ENCODE results near the gene FBLIM1.

Gene FBLIM1

DNA sequence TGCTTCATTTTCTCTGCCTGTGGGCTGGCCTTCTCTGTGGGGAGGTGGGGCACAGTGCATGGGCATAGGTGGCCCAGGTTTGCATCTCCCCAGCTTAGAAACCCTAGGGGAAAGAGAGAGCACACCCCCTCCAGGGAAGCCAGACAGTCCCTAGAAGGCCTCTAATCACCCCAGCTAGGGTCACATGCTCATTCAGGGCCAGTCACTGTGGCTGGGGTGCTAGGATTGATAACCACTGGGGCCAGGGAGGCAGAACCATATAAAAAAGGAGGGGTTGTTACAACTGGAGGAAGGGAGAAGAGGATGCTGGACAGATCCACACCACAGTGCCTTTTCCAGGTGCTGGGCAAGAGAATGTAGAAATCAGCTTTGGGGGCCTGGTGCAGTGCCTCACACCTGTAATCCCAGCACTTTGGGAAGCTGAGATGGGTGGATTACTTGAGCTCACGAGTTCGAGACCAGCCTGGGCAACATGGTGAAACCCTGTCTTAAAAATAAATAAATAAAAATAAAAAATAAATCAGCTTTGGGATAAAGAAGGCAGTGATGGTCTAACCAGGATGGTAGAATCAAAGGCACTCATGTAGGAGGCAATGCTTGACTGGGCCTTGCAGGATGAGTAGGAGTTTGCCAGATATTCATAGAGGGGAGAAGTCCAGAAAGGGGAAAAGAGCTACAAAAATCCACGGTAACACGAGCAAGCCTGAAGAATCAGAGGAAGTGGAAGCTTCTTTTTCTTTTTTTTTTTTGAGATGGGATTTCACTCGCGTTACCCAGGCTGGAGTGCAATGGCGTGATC is 19.5 kb downstream of the FBLIM1 start:
- TF ChIP-seq, protein P1, sequence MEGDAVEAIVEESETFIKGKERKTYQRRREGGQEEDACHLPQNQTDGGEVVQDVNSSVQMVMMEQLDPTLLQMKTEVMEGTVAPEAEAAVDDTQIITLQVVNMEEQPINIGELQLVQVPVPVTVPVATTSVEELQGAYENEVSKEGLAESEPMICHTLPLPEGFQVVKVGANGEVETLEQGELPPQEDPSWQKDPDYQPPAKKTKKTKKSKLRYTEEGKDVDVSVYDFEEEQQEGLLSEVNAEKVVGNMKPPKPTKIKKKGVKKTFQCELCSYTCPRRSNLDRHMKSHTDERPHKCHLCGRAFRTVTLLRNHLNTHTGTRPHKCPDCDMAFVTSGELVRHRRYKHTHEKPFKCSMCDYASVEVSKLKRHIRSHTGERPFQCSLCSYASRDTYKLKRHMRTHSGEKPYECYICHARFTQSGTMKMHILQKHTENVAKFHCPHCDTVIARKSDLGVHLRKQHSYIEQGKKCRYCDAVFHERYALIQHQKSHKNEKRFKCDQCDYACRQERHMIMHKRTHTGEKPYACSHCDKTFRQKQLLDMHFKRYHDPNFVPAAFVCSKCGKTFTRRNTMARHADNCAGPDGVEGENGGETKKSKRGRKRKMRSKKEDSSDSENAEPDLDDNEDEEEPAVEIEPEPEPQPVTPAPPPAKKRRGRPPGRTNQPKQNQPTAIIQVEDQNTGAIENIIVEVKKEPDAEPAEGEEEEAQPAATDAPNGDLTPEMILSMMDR (IDR thresholded peaks at IDR 0.05; ENCODE audit: borderline replicate concordance, control extremely low read depth, extremely low read depth, insufficient read depth, missing control alignments), result no peak
- in situ Hi-C loops (cut with MboI; ENCODE audit: low sequenced_read_pairs, unreplicated experiment), result no loop called here
- no peak for DNase-seq (ENCODE audit: low spot score)

DNA sequence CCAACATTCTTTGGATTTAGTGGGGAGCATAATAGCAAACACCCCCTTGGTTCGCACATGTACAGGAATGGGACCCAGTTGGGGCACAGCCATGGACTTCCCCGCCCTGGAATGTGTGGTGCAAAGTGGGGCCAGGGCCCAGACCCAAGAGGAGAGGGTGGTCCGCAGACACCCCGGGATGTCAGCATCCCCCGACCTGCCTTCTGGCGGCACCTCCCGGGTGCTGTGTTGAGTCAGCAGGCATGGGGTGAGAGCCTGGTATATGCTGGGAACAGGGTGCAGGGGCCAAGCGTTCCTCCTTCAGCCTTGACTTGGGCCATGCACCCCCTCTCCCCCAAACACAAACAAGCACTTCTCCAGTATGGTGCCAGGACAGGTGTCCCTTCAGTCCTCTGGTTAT is 27.1 kb downstream of the FBLIM1 start:
- in situ Hi-C loops (cut with MboI; ENCODE audit: low sequenced_read_pairs, unreplicated experiment), result no loop called here
- TF ChIP-seq, protein P1 (IDR thresholded peaks at IDR 0.05; ENCODE audit: borderline replicate concordance, control extremely low read depth, extremely low read depth, insufficient read depth, missing control alignments), result no peak
- no peak for DNase-seq (ENCODE audit: low spot score)

DNA sequence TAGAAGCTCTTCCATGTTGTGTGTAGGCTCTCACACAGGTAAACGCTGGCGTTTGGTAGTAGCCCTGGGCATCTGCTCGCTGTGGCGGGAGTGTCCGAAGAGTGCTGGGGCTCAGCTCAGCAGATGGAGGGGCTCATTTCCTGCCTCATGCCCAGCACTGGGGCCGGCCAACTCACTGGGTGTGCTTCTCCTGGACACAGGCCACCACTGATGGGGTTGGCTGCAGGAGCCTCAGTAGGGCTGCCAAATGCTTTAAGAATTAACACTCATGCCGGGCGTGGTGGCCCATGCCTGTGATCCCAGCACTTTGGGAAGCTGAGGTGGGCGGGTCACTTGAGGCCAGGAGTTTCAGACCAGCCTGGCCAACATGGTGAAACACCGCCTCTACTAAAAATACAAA is 28.0 kb downstream of the FBLIM1 start:
- in situ Hi-C loops (cut with MboI; ENCODE audit: low sequenced_read_pairs, unreplicated experiment), result no loop called here
- TF ChIP-seq, protein P1 (IDR thresholded peaks at IDR 0.05; ENCODE audit: borderline replicate concordance, control extremely low read depth, extremely low read depth, insufficient read depth, missing control alignments), result no peak
- DNase-seq (ENCODE audit: low spot score), result no peak

DNA sequence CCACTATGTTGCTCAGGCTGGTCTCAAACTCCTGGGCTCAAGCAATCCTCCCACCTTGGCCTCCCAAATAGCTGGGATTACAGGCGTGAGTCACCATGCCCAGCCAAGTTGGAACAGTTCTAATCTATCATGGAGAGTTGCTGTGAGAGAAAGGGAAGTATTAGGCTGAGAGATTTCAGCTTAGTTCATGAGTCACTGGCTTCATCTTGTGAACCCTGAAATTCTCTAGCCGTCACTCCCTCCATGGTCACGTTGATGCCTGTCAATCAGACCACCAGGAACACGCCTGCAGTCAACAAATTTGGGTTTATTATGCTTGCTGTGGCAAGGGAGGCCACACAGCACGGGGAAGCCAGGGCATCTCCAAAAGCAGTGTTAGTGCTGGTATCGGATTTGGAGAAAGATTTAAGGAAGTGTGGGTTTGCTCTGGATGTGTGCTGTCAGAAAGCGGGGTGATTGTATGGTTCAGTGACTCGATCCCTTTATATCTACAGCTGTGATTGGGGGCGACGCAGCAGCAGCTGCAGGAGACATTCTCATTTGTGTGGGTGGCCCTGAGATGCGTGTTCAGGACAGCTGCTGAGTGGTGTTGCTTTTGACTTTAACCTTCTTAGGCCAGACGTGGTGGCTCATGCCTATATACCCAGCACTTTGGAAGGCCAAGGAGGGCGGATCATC is 30.2 kb downstream of the FBLIM1 start:
- TF ChIP-seq, protein P1 (IDR thresholded peaks at IDR 0.05; ENCODE audit: borderline replicate concordance, control extremely low read depth, extremely low read depth, insufficient read depth, missing control alignments), result no peak
- in situ Hi-C loops (cut with MboI; ENCODE audit: low sequenced_read_pairs, unreplicated experiment), result no loop called here
- peak; percentile 60 for DNase-seq (ENCODE audit: low spot score)

DNA sequence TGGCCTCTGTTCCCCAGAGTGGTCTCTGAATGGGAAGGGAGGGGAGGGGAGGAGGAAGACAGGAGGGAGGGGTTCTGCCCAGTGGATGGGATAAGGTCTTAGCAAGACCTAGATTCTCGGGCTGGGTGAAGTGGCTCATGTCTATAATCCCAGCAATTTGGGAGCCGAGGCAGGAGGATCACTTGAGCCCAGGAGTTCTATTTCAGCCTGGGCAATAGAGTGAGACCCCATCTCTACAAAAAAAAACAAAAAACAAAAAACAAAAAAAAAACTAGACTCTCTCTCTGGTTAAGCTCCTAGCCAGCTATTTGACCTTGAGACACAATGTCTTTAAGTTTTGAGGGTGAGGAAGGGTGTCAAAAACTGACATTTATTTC is 37.5 kb downstream of the FBLIM1 start:
- TF ChIP-seq, protein P1 (IDR thresholded peaks at IDR 0.05; ENCODE audit: borderline replicate concordance, control extremely low read depth, extremely low read depth, insufficient read depth, missing control alignments), result no peak
- in situ Hi-C loops (cut with MboI; ENCODE audit: low sequenced_read_pairs, unreplicated experiment), result no loop called here
- DNase-seq (ENCODE audit: low spot score), result no peak

DNA sequence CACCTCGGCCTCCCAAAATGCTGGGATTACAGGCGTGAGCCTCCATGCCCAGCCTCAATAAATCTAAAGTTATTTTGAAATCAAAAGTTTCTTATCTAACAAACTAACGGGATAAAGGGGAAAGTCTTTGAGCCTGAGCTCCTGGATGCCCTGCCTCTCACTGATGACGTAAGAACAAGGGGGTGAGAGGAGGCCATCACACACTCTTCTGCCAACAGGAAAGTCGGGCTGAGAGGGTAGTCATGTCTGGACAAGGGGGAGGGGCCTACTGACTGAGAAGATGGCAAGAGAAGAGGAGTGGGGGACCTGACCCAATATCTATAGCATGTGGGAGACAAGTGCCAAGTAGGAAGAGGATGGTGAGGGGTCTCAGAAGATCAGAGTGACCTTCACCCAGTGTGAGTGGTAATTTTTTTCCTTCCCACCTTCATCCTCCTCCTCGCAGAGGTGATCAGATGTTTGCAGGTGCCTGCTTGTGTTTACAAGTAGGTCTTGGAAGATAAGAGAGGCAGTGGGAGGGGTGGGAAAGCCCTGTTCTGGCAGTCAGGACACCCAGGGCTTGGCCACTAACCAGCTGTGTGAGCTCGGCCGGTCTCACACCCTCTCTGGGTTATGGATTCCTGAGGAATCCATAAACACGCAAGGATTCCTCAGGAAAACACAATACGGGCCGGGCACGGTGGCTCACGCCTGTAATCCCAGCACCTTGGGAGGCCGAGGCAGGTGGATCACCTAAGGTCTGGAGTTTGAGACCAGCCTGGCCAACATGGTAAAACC is 39.2 kb downstream of the FBLIM1 start:
- no peak for DNase-seq (ENCODE audit: low spot score)
- in situ Hi-C loops (cut with MboI; ENCODE audit: low sequenced_read_pairs, unreplicated experiment), result no loop called here

More for the DNA sequence above, 39.2 kb downstream of the FBLIM1 start:
- TF ChIP-seq, protein P1 (IDR thresholded peaks at IDR 0.05; ENCODE audit: borderline replicate concordance, control extremely low read depth, extremely low read depth, insufficient read depth, missing control alignments), result no peak
